Measurements from ENCODE around the gene DUSP5.

- TF ChIP-seq CTCF (IDR thresholded peaks at IDR 0.05) (no peak), POLR2A (IDR thresholded peaks at IDR 0.05) (no peak), POLR2AphosphoS5 (IDR thresholded peaks at IDR 0.05) (no peak)
Observed at GRCh38 chr10:110516815-110517492, 19.2 kb downstream of the DUSP5 start.
